ENCODE measurements around the gene KCNA3. TPM values are rescaled to one million over a fixed set of nuclear protein-coding genes. Genes with fewer than 3 reads are reported as not detected.

The KCNA3 gene
- total RNA-seq, 1 experiment from 2014 or later, result not detected

- BruUV-seq (replicated peaks), result no TSS peak
- ChIA-PET CTCF (no interaction called here), POLR2A (ENCODE audit: unreplicated experiment) (no interaction called here)
- no peak overlapping the region for H3K27ac ChIP-seq
- no peaks in the 10 kb centered on the region for H3K9me3 ChIP-seq (ENCODE audit: insufficient read depth, low read depth)
- H3K4me2 ChIP-seq, result no peak overlapping the region
- H3K36me3 ChIP-seq (ENCODE audit: low read depth), result no peaks in the 10 kb centered on the region
- no peaks in the 10 kb centered on the region for H3K9me2 ChIP-seq (ENCODE audit: insufficient read depth)
- H3K79me2 ChIP-seq (ENCODE audit: low read depth), result no peaks in the 10 kb centered on the region
- H3K27me3 ChIP-seq (ENCODE audit: insufficient read depth, low read depth), result 0 out of 2 replicates have a peak, but pooled peaks cover 4% of the 10 kb centered on the region
- DNase-seq, result no peak
- intact Hi-C loops (cut with micrococcal nuclease; ENCODE audit: unreplicated experiment), result no loop called here
- no peak overlapping the region for H3K4me3 ChIP-seq
- no peaks in the 10 kb centered on the region for H3K4me1 ChIP-seq (replicated peaks; ENCODE audit: insufficient read depth)
- no peak for TF ChIP-seq EZH2 (IDR thresholded peaks at IDR 0.05; ENCODE audit: low read depth)
- TF ChIP-seq CTCF (conservative IDR thresholded peaks at IDR 0.05), result no peak
- H3F3A ChIP-seq (ENCODE audit: insufficient read depth, low read depth), result no peaks in the 10 kb centered on the region
- no peaks in the 10 kb centered on the region for H4K20me1 ChIP-seq (ENCODE audit: insufficient read depth)
- H2AFZ ChIP-seq, result no peak overlapping the region
Measured at GRCh38 chr1:110707232-110707631, 32.5 kb upstream of the KCNA3 start.

- TF ChIP-seq CTCF (conservative IDR thresholded peaks at IDR 0.05) (no peak), EZH2 (IDR thresholded peaks at IDR 0.05; ENCODE audit: low read depth) (no peak)
- Histone ChIP-seq H3F3A (ENCODE audit: insufficient read depth, low read depth) (no peaks in the 10 kb centered on the region), H4K20me1 (ENCODE audit: insufficient read depth) (no peaks in the 10 kb centered on the region), H3K27ac (no peak overlapping the region), H3K4me2 (no peak overlapping the region), H3K27me3 (ENCODE audit: insufficient read depth, low read depth) (0 out of 2 replicates have a peak, but pooled peaks cover 4% of the 10 kb centered on the region), H3K4me1 (replicated peaks; ENCODE audit: insufficient read depth) (no peaks in the 10 kb centered on the region), H3K79me2 (ENCODE audit: low read depth) (no peaks in the 10 kb centered on the region), H3K9me3 (ENCODE audit: insufficient read depth, low read depth) (no peaks in the 10 kb centered on the region), H2AFZ (no peak overlapping the region), H3K4me3 (no peak overlapping the region), H3K36me3 (ENCODE audit: low read depth) (no peaks in the 10 kb centered on the region), H3K9me2 (ENCODE audit: insufficient read depth) (no peaks in the 10 kb centered on the region)
- DNase-seq, result no peak
- intact Hi-C loops (cut with micrococcal nuclease; ENCODE audit: unreplicated experiment), result no loop called here
- no TSS peak for BruUV-seq (replicated peaks)
- POLR2A ChIA-PET (ENCODE audit: unreplicated experiment), result no interaction called here
- CTCF ChIA-PET, result no interaction called here
Measured at GRCh38 chr1:110706621-110707020, 31.9 kb upstream of the KCNA3 start.

GRCh38 chr1:110702260-110702659 lies 27.5 kb upstream of the KCNA3 start:
- Histone ChIP-seq H3K27me3 (ENCODE audit: insufficient read depth, low read depth) (no peaks in the 10 kb centered on the region; the same call in 1 of the 2 replicates), H3K4me2 (no peak overlapping the region), H2AFZ (no peak overlapping the region), H3K27ac (no peak overlapping the region), H3K9me2 (ENCODE audit: insufficient read depth) (no peaks in the 10 kb centered on the region), H4K20me1 (ENCODE audit: insufficient read depth) (no peaks in the 10 kb centered on the region), H3K36me3 (ENCODE audit: low read depth) (no peaks in the 10 kb centered on the region), H3K4me3 (no peak overlapping the region), H3F3A (ENCODE audit: insufficient read depth, low read depth) (no peaks in the 10 kb centered on the region), H3K9me3 (ENCODE audit: insufficient read depth, low read depth) (no peaks in the 10 kb centered on the region), H3K4me1 (replicated peaks; ENCODE audit: insufficient read depth) (no peaks in the 10 kb centered on the region), H3K79me2 (ENCODE audit: low read depth) (no peaks in the 10 kb centered on the region)
- no peak for TF ChIP-seq EZH2 (IDR thresholded peaks at IDR 0.05; ENCODE audit: low read depth)
- intact Hi-C loops (cut with micrococcal nuclease; ENCODE audit: unreplicated experiment), result no loop called here
- POLR2A ChIA-PET (ENCODE audit: unreplicated experiment), result no interaction called here
- no TSS peak for BruUV-seq (replicated peaks)
- CTCF ChIA-PET, result no interaction called here
- DNase-seq, result no peak

GRCh38 chr1:110700767-110701166 lies 26.0 kb upstream of the KCNA3 start:
- no peak overlapping the region for H2AFZ ChIP-seq
- H3K79me2 ChIP-seq (ENCODE audit: low read depth), result no peaks in the 10 kb centered on the region
- no peak overlapping the region for H3K27ac ChIP-seq
- no peaks in the 10 kb centered on the region for H3K9me2 ChIP-seq (ENCODE audit: insufficient read depth)
- H3K4me1 ChIP-seq (replicated peaks; ENCODE audit: insufficient read depth), result no peaks in the 10 kb centered on the region
- H3K4me2 ChIP-seq, result no peak overlapping the region
- H3K27me3 ChIP-seq (ENCODE audit: insufficient read depth, low read depth), result peaks cover 5% of the 10 kb centered on the region; the same call in 1 of the 2 replicates
- TF ChIP-seq CTCF (conservative IDR thresholded peaks at IDR 0.05) (no peak), EZH2 (IDR thresholded peaks at IDR 0.05; ENCODE audit: low read depth) (no peak)
- ChIA-PET CTCF (no interaction called here), POLR2A (ENCODE audit: unreplicated experiment) (no interaction called here)
- DNase-seq, result no peak
- no peaks in the 10 kb centered on the region for H3K9me3 ChIP-seq (ENCODE audit: insufficient read depth, low read depth)
- BruUV-seq (replicated peaks), result no TSS peak
- no peak overlapping the region for H3K4me3 ChIP-seq
- no peaks in the 10 kb centered on the region for H4K20me1 ChIP-seq (ENCODE audit: insufficient read depth)
- intact Hi-C loops (cut with micrococcal nuclease; ENCODE audit: unreplicated experiment), result no loop called here
- H3F3A ChIP-seq (ENCODE audit: insufficient read depth, low read depth), result no peaks in the 10 kb centered on the region
- no peaks in the 10 kb centered on the region for H3K36me3 ChIP-seq (ENCODE audit: low read depth)

Data from PC-9 (cell line).